ENCODE results near the gene SLC34A3.
A peak's percentile ranks its signal among the peaks of the same experiment; 100 is the strongest.
"Not testable (repeated sequence)": the region's sequence is repeated elsewhere in the genome, so short reads cannot be mapped to it uniquely, and the experiment has no call there.

The SLC34A3 gene

DNA sequence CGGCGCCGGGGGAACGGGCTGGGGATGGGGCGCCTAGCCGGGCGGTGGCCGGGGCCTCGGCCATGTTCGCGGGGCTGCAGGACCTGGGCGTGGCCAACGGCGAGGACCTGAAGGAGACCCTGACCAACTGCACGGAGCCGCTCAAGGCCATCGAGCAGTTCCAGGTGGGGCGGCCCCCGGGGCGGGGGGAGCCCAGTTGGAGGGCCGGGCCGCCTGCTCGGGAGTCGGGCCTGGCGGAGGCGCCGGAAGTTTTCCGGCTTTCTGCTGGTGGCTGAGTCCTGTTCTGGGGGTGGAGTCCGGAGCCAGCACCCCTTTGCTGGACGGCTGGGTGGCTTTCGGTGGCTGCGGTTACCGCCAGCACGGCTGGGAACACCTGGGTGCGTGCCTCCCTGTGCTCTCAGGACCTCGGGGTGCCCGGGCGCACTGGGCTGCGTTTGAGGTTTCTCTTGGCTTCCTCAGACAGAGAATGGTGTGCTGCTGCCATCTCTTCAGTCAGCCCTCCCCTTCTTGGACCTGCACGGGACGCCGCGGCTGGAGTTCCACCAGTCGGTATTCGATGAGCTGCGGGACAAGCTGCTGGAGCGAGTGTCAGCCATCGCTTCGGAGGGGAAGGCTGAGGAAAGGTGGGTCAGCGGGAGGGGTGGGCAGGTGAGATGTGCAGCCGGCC is 24.9 kb downstream of the SLC34A3 start:
- no peak for DNase-seq (ENCODE audit: low spot score)

DNA sequence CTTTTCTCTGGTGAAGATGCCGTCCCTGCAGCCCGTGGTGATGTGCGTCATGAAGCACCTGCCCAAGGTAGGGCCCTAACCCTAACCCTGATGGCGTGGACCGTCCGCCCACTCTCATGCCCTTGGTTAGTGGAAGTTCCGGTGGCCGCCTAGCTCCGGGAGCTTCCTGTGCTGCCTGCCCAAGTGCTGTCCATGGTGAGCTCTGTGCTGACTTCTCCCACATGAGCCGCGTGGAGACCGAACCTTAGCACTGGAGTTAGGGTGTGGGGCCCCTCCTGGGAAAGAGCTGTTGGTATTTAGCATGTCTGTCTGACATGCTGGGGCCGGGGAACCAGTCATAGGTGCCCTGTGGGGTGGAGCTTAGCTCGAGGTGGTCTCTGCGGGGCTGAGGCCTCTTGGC is 25.7 kb downstream of the SLC34A3 start:
- DNase-seq (ENCODE audit: low spot score) = no peak

DNA sequence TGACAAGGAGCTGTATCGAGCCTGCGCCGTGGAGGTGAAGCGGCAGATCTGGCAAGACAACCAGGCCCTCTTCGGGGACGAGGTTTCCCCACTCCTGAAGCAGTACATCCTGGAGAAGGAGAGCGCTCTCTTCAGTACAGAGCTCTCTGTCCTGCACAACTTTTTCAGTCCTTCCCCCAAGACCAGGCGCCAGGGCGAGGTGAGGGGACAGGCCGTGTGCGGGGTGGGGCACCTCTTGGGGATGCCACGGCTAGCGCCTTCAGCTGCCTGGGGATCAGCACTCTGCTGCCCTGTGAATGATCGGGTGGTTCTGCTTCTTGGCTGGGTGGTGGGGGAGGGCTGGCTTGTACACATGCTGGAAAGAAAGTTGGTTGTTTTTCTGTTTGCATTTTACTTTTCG is 26.2 kb downstream of the SLC34A3 start:
- DNase-seq (ENCODE audit: low spot score) = no peak

DNA sequence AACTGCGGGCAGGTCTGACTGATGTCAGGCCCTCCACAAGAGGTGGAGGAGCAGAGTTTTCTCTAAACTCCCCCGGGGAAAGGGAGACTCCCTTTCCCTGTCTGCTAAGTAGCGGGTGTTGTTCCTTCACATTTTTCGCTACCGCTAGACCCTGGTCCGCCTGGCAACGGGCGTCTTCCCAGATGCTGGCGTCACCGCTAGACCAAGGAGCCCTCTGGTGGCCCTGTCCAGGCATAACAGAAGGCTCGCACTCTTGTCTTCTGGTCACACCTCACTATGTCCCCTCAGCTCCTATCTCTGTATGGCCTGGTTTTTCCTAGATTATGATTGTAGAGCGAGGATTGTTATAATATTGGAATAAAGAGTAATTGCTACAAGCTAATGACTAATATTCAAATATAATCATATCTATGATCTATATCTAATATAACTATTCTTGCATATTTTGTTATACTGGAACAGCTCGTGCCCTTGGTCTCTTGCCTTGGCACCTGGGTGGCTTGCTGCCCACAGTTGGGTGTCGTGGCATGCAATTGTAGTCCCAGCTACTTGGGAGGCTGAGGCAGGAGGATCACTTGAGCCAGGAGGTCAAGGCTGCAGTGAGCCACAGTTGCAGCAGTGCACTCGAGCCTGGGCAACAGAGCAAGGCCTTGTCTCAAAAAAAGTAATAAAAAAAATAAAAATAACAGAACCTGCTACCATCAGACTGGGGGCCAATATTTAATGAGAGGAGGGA is 31.6 kb downstream of the SLC34A3 start:
- not testable (repeated sequence) for DNase-seq (ENCODE audit: low spot score)

DNA sequence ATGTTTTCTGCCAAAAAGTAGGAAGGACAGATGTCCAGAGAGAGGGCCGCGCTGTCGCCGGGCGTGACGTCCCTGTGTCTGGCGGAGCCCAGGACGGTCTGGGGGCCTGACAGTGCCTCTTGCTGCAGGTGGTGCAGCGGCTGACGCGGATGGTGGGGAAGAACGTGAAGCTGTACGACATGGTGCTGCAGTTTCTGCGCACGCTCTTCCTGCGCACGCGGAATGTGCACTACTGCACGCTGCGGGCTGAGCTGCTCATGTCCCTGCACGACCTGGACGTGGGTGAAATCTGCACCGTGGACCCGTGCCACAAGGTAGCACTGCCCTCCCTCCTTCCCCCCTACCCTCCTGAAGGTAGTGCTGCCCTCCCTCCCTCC is 32.2 kb downstream of the SLC34A3 start:
- no peak for DNase-seq (ENCODE audit: low spot score)

DNA sequence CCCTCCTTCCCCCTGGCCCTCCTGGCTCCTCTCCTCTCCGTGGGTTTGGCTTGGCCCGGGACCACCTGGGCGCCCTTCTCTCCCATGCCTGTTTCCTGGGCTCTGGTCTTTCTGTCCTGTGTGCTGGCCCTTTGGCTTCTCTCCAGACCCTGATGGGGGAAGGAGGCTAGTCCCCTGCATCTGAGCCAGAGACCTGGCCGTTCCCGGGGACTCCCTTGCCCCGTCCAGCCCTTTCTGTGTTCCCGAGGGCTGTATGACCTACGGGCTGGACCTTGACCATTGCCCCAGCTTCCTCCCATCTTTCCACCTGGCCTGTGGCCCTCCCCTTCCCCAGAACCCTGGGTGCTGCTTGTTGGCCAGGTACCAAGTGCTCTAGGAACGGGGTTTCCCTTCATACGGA is 32.8 kb downstream of the SLC34A3 start:
- no peak for DNase-seq (ENCODE audit: low spot score)

DNA sequence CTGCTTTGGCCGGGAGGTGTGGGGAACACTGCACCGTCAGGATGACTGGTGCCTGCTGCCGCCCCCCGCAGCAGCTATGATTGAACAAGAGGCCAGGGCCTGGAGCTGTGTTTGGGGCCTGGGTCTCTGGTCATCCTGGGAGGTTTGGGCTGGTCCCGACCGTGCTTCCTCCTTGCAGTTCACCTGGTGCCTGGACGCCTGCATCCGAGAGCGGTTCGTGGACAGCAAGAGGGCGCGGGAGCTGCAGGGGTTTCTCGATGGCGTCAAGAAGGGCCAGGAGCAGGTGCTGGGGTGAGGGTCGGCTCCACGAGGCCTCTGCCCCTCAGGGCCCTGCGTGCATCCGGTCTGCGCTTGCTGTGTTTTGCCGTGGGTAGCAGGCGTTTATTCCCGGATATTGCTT is 33.4 kb downstream of the SLC34A3 start:
- DNase-seq (ENCODE audit: low spot score) = no peak

DNA sequence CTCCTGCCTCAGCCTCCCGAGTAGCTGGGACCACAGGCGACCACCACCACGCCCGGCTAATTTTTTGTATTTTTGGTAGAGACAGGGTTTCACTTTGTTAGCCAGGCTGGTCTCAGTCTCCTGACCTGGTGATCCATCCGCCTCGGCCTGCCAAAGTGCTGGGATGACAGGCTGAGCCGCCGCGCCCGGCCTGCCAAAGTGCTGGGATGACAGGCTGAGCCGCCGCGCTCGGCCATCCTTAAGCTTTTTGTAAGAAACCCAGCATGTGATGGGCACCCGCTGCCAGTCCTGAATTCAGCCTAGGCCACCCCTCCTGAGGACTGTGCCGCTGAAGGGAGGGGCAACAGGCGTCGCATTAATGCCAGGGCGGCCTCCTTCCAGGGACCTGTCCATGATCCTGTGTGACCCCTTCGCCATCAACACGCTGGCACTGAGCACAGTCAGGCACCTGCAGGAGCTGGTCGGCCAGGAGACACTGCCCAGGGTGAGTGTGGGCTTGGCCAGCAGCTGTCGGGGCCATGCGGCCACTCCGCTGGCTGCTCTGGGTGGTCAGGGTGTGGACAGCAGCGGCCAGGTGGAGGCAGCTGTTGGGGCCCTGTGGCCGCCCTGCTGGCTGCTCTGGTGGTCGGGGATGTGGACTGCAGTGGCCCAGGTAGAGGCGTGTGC is 34.9 kb downstream of the SLC34A3 start:
- no peak for DNase-seq (ENCODE audit: low spot score)

DNA sequence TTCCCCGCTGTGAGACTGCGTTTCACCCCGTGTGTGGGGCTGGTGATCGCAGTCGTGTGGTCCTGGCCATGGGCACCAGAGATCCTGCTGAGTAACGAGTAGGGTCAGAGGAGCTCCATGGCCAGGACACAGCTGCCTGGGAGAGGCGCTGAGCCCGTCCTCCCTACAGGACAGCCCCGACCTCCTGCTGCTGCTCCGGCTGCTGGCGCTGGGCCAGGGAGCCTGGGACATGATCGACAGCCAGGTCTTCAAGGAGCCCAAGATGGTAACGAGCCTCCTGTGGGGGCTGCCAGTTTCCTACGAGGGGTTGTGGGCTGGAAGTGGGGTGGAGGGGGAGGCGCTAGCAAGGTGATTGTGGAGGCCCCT is 35.4 kb downstream of the SLC34A3 start:
- DNase-seq (ENCODE audit: low spot score) = no peak

DNA sequence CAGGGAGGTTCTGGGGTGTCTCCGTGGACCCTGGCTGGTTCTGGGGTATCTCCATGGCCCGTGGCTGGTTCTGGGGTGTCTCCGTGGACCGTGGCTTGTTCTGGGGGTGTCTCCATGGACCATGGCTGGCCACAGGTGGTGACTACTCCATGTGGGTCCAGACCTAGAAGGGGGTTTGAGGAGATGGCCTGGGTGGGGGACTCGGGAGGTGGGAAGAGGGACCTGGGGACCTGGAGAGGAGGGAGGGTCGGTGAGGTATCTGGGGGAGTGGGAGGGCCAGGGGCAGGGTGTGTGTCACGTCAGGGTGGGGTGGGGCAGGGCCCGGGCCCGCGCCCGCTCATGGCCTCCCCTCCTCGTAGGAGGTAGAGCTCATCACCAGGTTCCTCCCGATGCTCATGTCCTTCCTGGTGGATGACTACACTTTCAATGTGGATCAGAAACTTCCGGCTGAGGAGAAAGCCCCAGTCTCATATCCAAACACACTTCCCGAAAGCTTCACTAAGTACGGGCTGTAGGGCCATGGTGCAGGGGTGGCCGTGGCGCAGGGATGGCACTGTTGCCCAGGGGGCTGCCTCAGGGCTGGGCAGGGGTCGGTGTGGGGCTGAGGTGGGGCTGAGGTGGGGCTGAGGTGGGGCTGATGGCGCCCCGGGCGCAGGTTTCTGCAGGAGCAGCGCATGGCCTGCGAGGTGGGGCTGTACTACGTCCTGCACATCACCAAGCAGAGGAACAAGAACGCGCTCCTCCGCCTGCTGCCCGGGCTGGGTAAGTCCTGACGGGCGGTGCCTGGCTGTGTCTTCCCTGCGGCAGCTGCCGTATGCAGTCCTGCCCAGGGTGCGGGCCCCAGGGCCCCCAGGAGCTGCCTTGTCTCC is 36.1 kb downstream of the SLC34A3 start:
- DNase-seq (ENCODE audit: low spot score) = no peak

DNA sequence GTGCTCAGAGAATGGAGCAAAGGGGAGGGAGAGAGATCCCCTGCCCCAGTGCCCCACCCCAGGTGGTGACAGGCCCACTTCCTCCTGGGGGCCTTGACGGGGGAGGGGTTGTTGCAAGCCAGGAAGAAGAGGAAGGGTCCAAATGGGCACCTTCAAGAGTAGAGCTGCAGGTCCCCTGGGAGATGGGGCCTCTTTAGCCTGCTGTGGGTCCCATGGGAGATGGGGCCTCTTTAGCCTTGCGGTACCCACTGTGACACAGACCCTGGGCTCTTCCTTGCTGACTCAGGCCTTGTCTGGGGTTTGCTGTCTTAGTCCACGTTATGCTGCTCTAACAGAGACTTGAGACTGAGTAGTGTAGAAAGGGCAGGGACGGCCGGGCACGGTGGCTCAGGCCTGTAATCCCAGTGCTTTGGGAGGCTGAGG is 37.2 kb downstream of the SLC34A3 start:
- DNase-seq (ENCODE audit: low spot score) = no peak

DNA sequence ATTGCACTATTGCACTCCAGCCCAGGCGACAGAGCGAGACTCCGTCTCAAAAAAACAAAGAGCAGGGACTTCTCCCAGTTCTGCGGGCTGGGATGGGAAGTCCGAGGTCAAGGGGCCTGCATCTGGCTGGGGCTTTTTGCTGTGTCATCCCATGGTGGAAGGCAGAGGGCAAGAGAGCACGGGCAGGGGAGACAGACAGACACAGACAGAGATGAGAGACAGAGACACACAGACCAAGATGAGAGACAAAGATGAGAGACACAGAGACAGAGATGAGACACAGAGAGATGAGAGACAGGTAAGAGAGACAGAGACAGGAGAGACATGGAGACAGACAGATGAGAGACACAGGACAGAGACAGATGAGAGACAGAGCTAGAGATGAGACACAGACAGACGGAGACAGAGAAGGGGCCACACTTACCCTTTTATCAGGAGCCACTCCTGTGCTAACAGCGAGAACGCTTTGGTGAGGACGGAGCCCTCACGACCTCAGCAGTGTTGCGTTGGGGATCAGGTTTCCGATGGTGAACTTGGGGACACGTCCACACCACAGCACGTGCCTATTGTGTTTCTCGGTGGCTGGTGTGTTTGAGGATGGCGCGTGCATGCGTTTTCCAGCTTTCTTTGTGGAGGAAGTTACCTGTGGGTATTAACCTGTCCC is 38.0 kb downstream of the SLC34A3 start:
- no peak for DNase-seq (ENCODE audit: low spot score)

DNA sequence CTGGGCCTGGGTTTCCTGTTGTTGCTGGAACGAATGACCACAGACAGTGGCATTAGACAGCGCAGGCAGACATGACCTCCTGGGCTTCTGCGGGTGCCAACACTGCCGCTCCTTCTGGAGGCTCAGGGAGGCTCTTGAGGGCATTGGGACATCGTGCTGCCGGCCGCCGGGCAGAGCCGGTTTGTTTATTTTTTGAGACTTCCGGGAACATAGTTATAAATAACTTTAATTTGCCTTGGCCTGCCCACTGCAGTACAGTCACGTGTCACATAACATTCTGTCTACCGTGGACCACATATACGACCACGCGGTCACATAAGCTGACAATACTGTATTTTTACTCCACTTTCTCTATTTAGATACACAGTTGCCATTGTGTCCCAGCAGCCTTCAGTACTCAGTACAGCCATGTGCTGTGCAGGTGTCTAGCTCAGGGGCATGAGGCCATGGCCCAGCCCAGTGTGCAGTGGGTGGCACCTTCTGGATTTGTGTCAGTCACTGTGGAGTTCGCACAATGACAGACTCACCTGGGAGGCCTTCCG is 38.6 kb downstream of the SLC34A3 start:
- DNase-seq (ENCODE audit: low spot score) = no peak

DNA sequence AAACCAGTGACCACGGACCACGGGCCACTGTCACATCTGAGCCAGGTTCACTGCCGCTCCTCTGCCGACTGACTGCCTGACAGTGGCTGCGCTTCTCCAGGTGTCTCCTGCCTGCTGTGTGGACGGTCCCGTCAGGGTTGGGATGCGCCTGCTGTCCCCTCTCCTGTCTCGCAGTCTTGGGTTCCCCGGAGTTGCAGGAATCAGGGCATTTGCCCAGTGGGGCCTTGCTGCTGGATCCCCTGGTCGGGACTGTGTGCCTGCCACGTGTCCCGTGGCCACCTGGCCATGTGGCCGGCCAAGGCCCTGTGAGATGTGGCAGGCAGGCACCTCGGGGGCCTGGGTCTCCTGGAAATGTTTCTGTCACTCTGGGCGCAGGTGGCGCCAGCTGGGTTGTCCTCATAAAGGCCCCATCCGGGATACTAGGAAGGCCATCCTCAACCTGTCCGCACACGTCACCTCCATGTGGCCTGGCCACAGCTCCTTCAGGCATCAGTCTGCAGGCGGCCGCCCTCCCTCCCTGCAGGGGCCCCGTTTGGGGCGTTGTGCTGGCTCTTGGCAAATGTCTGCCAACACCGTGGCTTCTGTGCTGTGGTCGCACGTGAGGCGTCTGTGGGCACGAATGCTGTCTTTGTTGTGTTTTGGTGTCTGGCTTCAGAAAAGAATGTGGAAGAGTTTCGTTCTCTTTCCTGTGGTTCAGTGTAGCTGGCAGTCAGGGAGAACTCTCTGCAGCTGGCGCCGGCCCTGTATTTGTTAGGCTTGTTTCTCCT is 40.4 kb downstream of the SLC34A3 start:
- DNase-seq (ENCODE audit: low spot score) = peak; percentile 16

DNA sequence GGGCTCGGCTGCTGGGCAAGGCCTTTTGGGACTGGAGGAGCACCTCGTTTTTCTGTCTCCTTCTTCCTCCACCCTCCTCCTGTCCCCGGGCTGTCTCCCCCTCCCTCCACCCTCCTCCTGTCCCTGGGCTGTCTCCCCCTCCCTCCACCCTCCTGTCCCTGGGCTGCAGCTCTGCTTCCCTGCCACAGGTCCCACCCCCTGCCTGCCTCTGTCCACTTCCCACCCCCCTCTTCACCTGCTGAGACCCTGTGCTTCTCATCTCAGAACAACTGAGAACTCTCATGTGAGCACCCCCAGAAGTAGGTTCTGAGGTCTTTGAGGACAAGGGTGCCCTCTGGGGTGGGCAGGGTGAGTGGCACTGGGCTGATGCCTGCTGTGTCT is 41.0 kb downstream of the SLC34A3 start:
- DNase-seq (ENCODE audit: low spot score) = no peak

DNA sequence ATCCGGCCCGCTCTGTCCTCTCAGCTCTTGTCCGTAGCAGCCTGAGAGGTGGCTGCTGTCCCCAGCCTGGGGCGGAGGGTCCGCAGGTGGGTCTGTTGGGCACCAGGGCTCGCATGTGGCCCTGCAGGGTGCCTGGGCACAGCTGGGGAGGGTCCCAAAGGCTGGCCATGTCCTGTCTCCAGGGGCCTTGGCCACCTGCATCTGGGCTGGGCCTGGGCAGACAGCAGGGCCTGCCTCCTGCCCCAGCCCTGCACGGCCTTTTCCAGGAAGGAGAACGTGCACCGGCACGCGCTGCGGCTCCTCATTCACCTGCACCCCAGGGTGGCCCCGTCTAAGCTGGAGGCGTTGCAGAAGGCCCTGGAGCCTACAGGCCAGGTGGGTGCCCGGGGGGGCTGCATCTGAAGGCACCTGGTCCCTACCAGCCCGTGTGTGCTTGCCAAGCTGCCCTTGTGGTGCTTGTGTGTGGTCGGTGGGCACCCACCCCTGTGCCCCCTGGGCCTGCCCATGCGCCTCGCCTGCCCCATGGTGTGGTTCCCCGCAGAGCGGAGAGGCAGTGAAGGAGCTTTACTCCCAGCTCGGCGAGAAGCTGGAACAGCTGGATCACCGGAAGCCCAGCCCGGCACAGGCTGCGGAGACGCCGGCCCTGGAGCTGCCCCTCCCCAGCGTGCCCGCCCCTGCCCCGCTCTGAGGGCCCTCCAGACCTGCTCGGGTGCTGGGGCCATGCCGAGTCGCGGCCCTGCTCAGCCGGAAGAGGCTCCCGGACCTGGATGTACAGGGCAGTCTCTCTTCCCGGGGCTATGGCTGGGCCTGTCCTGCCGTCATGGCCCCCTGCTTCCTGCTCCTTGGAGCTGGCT is 41.8 kb downstream of the SLC34A3 start:
- DNase-seq (ENCODE audit: low spot score) = no peak

DNA sequence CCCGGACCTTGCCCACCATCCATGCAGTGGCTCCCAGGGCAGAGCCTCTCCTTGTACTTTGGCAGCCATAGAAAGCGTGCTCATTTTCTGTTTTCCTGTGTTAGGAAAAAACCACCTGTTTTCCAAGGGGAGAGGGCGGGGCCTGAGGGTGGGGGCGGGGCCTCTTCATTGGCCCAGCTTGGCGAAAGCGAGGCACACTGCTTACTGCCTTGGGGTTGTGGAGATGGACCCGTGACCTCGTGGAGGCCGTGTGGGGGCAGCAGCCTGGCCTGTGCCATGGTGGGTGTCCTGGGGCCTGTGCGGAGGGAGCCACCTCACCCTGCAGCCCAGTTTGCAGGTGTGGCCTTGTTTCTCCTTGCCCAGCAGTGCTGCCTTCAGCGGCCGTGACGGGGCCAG is 42.4 kb downstream of the SLC34A3 start:
- no peak for DNase-seq (ENCODE audit: low spot score)

DNA sequence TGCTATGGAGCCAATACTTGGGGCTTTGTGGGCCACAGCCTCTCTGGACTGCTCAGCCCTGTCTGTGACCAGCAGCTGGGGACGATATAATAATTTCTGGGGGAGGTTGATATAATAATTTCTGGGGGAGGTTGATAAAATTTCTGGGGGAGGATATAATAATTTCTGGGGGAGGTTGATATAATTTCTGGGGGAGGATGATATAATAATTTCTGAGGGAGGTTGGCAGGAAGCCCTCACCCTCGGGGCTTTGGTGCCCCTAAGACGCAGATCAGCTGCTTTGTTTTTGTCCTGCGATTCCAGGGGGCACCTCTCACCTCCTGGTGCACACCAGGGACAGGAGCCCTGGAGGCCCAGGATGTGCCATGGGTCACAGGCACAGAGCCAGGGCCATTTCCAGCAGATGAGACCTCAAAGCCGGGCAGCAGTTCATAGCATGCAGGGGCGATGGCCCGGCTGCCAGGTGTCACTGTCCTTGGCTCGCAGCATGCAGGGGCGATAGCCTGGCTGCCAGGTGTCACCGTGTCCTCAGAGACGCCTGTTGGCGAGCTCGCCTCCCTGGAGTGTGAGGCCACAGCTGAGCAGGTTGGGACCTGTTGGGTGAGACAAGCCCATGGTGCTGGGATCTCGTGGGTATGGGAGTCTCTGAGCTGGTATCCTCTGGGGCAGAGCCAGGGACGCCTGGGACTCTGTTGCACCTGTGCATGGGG is 43.1 kb downstream of the SLC34A3 start:
- no peak for DNase-seq (ENCODE audit: low spot score)

DNA sequence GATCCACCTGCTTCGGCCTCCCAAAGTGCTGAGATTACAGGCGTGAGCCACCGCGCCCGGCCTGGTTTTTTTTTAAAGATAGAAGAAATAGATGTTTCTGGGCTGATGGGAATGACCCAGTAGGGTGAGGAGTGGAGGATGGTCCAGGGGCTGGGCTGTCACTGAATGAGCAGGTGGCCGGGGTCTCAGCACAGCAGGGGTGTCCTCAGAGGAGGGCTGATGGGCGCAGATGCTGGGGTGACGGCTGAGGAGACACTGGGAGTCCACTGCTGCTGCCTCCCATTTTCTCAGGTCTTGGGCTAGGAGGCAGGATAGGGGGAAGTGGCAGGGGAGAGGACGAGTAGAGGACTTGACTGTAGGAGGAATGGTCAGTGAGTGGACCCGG is 44.5 kb downstream of the SLC34A3 start:
- DNase-seq (ENCODE audit: low spot score) = no peak

All from CD4-positive, alpha-beta T cell treated with Interleukin-15 for 4 hours (primary cell).